ENCODE results near the gene KLHDC8A.
"Not testable (repeated sequence)": the region's sequence is repeated elsewhere in the genome, so short reads cannot be mapped to it uniquely, and the experiment has no call there.

The KLHDC8A gene

GRCh38 chr1:205301205-205301821 lies 55.4 kb downstream of the KLHDC8A start:
- peak overlapping the region; percentile 93 for H3K27ac ChIP-seq
- no peak for TF ChIP-seq CTCF (IDR thresholded peaks at IDR 0.05; ENCODE audit: low read depth, low read length)
- peak overlapping the region; percentile 33 for H3K4me3 ChIP-seq (ENCODE audit: low read depth, low read length)
- H3K36me3 ChIP-seq, result peaks cover 45% of the 10 kb centered on the region
- H3K9me3 ChIP-seq (ENCODE audit: severe bottlenecking), result no peaks in the 10 kb centered on the region
- DNase-seq, result peak; percentile 98
- no peaks in the 10 kb centered on the region for H3K27me3 ChIP-seq (ENCODE audit: insufficient read depth, low read depth, severe bottlenecking)

- no peak for DNase-seq
- Histone ChIP-seq H3K9me3 (ENCODE audit: severe bottlenecking) (no peaks in the 10 kb centered on the region), H3K27ac (peak overlapping the region; percentile 93), H3K36me3 (peaks cover 34% of the 10 kb centered on the region), H3K4me3 (ENCODE audit: low read depth, low read length) (no peak overlapping the region), H3K27me3 (ENCODE audit: insufficient read depth, low read depth, severe bottlenecking) (no peaks in the 10 kb centered on the region)
- no peak for TF ChIP-seq CTCF (IDR thresholded peaks at IDR 0.05; ENCODE audit: low read depth, low read length)
Observed at GRCh38 chr1:205300149-205300548, 56.6 kb downstream of the KLHDC8A start.

- Histone ChIP-seq H3K4me3 (ENCODE audit: low read depth, low read length) (no peak overlapping the region), H3K27me3 (ENCODE audit: insufficient read depth, low read depth, severe bottlenecking) (no peaks in the 10 kb centered on the region), H3K36me3 (peaks cover 16% of the 10 kb centered on the region), H3K9me3 (ENCODE audit: severe bottlenecking) (no peaks in the 10 kb centered on the region), H3K27ac (no peak overlapping the region)
- no peak for DNase-seq
- TF ChIP-seq CTCF (IDR thresholded peaks at IDR 0.05; ENCODE audit: low read depth, low read length), result no peak
Observed at GRCh38 chr1:205298191-205298994, 58.3 kb downstream of the KLHDC8A start.

DNA sequence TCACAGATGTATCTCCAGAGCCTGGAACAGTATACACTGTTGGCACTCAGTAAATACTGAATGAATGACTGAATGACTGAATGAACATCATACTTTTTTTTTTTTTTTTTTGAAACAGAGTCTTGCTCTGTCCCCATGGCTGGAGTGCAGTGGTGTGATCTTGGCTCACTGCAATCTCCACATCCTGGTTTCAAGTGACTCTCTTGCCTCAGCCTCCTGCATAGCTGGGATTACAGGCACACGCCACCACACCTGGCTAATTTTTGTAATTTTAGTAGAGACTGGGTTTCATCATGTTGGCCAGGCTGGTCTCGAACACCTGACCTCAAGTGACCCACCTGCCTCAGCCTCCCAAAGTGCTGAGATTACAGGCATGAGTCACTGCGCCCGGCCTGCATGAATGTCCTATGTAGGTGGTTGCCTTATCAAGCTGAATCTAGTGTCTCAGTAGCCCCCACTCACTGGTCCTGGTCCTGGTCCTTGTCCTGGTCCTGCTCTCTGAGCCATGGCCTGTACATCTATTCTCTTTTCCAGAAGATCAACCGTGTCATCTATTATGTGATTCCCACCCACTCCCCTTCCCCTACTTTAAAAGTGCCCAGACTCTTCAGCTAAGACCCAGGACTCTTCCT lies 59.1 kb downstream of the KLHDC8A start:
- H3K27ac ChIP-seq; H3K9me3 ChIP-seq (ENCODE audit: severe bottlenecking); H3K4me3 ChIP-seq (ENCODE audit: low read depth, low read length): not testable (repeated sequence)

GRCh38 chr1:205296154-205296553 lies 60.6 kb downstream of the KLHDC8A start:
- no peak overlapping the region for H3K27ac ChIP-seq
- TF ChIP-seq CTCF (IDR thresholded peaks at IDR 0.05; ENCODE audit: low read depth, low read length), result no peak
- H3K27me3 ChIP-seq (ENCODE audit: insufficient read depth, low read depth, severe bottlenecking), result no peaks in the 10 kb centered on the region
- no peak for DNase-seq
- no peaks in the 10 kb centered on the region for H3K36me3 ChIP-seq
- no peak overlapping the region for H3K4me3 ChIP-seq (ENCODE audit: low read depth, low read length)
- H3K9me3 ChIP-seq (ENCODE audit: severe bottlenecking), result no peaks in the 10 kb centered on the region

More for the DNA sequence above, 59.1 kb downstream of the KLHDC8A start:
- H3K27me3 ChIP-seq (ENCODE audit: insufficient read depth, low read depth, severe bottlenecking); DNase-seq; H3K36me3 ChIP-seq: not testable (repeated sequence)

- Histone ChIP-seq H3K36me3 (no peaks in the 10 kb centered on the region), H3K4me3 (ENCODE audit: low read depth, low read length) (no peak overlapping the region), H3K27me3 (ENCODE audit: insufficient read depth, low read depth, severe bottlenecking) (no peaks in the 10 kb centered on the region), H3K9me3 (ENCODE audit: severe bottlenecking) (no peaks in the 10 kb centered on the region), H3K27ac (no peak overlapping the region)
- DNase-seq, result no peak
- no peak for TF ChIP-seq CTCF (IDR thresholded peaks at IDR 0.05; ENCODE audit: low read depth, low read length)
Observed at GRCh38 chr1:205294934-205295333, 61.8 kb downstream of the KLHDC8A start.

Measured in WERI-Rb-1 (cell line).